KMS-11 (cell line): Measurements from ENCODE around the gene PPARGC1A.

ENCODE experiments used
- H2AFZ ChIP-seq: fragments of 200-600 bp; sonication (generic); 2 replicates; pipeline ENCODE4 v1.6.1; 2016; ENCODE audit warnings: antibody characterized with exemption, mixed run types, low read depth
- H3K27ac ChIP-seq: fragments of 200-600 bp; sonication (generic); 2 replicates; pipeline ENCODE4 v1.6.1; 2016; ENCODE audit warnings: mild to moderate bottlenecking, mixed run types
- H3K27me3 ChIP-seq: fragments of 200-600 bp; sonication (generic); 2 replicates; pipeline ENCODE4 v1.6.1; 2017; ENCODE audit warnings: mild to moderate bottlenecking, low read depth, mixed run types, moderate library complexity; ENCODE audit not compliant: insufficient read depth
- H3K36me3 ChIP-seq: fragments of 200-600 bp; sonication (generic); 2 replicates; pipeline ENCODE4 v1.6.1; 2017; ENCODE audit warnings: mild to moderate bottlenecking, mixed run types; ENCODE audit not compliant: insufficient read depth
- H3K4me1 ChIP-seq: fragments of 200-600 bp; sonication (generic); 2 replicates; pipeline ENCODE4 v1.6.1; 2016; ENCODE audit warnings: mild to moderate bottlenecking, low read depth, mixed run types; ENCODE audit not compliant: poor library complexity, severe bottlenecking
- H3K4me2 ChIP-seq: fragments of 200-600 bp; sonication (generic); 2 replicates; pipeline ENCODE4 v1.7.0; 2016; ENCODE audit warnings: mild to moderate bottlenecking, mixed run types
- H3K4me3 ChIP-seq: fragments of 200-600 bp; sonication (generic); IDR thresholded peaks from 2 replicates; pipeline ENCODE4 v1.6.1; 2017; ENCODE audit warnings: low read depth, low read length, mixed read lengths; ENCODE audit not compliant: insufficient read depth
- H3K79me2 ChIP-seq: fragments of 200-600 bp; sonication (generic); 2 replicates; pipeline ENCODE4 v1.6.1; 2016; ENCODE audit warnings: low read depth, mixed run types; ENCODE audit not compliant: insufficient read depth
- H3K9ac ChIP-seq: fragments of 200-600 bp; sonication (generic); 2 replicates; pipeline ENCODE4 v1.6.1; 2016; ENCODE audit warnings: mild to moderate bottlenecking, mixed run types
- H4K20me1 ChIP-seq: fragments of 200-600 bp; sonication (generic); 2 replicates; pipeline ENCODE4 v1.6.1; 2016; ENCODE audit warnings: mild to moderate bottlenecking, mixed run types; ENCODE audit not compliant: insufficient read depth
- CTCF ChIP-seq: fragments of 200-600 bp; sonication (generic); conservative IDR thresholded peaks from 2 replicates; pipeline ENCODE4 v1.6.1; 2017; ENCODE audit warnings: low read depth, mild to moderate bottlenecking, antibody characterized with exemption, low read length, moderate library complexity, mixed read lengths

The PPARGC1A gene

DNA sequence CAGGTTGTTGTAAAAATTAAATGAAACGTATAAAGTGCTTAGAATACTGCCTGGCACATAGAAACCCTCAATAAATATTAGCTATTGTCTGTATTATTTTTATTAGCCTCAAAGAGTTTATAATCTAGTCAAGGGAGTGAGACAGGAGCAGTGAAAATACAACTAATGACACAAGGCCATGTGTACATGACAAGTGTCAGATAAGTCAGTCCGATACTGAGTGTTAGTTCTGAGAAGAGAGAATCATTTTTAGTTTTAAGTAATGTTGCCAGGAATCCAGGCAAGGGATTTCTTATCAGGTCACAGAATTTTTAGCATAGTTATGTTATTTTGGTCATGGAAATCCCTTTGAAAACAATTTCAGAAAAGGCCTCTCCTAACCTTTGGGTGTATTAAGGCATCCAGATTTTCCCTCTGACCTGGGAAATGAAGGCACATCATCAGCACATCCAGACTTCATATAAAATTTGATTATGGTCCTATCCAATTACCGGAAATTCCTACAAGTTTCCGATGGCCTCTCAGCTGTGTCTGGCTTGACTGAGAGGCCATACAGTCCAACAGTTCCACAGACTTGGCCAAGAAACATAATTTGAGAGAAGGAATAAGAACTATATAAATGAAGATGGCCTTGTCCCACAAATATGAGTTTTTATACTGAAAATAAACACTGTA is 35.7 kb downstream of the PPARGC1A start:
- Histone ChIP-seq H3K27ac (no peak overlapping the region), H3K27me3 (no peaks in the 10 kb centered on the region), H2AFZ (no peak overlapping the region), H3K4me3 (no peak overlapping the region), H3K4me1 (no peaks in the 10 kb centered on the region), H3K79me2 (no peaks in the 10 kb centered on the region), H3K4me2 (no peak overlapping the region), H4K20me1 (no peaks in the 10 kb centered on the region), H3K36me3 (no peaks in the 10 kb centered on the region), H3K9ac (no peak overlapping the region)
- no peak for TF ChIP-seq CTCF

DNA sequence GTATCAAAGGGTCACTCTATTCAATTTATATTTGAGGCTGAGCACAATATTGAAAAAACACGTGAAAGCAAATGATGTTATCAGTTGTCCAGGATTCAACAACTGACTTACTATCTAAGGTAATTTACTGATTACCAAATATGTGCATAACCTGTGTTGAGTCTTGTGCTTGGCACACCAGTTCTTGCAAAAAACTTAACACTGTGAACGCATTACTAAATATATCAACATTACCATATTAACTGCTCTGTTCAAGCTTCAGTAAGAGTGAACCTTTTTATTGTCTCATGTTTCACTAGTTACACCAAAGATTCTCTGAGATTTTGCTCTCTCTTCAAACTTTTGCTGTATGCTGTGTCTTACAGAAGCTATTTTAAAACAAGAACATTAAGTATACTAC is 38.4 kb downstream of the PPARGC1A start:
- no peaks in the 10 kb centered on the region for H3K79me2 ChIP-seq
- no peak overlapping the region for H3K9ac ChIP-seq
- H3K4me3 ChIP-seq = no peak overlapping the region
- no peak overlapping the region for H3K4me2 ChIP-seq
- TF ChIP-seq CTCF = no peak
- H2AFZ ChIP-seq = no peak overlapping the region
- H4K20me1 ChIP-seq = no peaks in the 10 kb centered on the region
- no peaks in the 10 kb centered on the region for H3K36me3 ChIP-seq
- no peaks in the 10 kb centered on the region for H3K27me3 ChIP-seq
- no peak overlapping the region for H3K27ac ChIP-seq
- H3K4me1 ChIP-seq = no peaks in the 10 kb centered on the region

GRCh38 chr4:23847158-23847557 is 42.7 kb downstream of the PPARGC1A start:
- Histone ChIP-seq H3K79me2 (no peaks in the 10 kb centered on the region), H3K9ac (no peak overlapping the region), H4K20me1 (no peaks in the 10 kb centered on the region), H3K4me2 (no peak overlapping the region), H3K36me3 (no peaks in the 10 kb centered on the region), H3K4me1 (no peaks in the 10 kb centered on the region), H2AFZ (no peak overlapping the region), H3K4me3 (no peak overlapping the region), H3K27me3 (no peaks in the 10 kb centered on the region), H3K27ac (no peak overlapping the region)
- no peak for TF ChIP-seq CTCF

DNA sequence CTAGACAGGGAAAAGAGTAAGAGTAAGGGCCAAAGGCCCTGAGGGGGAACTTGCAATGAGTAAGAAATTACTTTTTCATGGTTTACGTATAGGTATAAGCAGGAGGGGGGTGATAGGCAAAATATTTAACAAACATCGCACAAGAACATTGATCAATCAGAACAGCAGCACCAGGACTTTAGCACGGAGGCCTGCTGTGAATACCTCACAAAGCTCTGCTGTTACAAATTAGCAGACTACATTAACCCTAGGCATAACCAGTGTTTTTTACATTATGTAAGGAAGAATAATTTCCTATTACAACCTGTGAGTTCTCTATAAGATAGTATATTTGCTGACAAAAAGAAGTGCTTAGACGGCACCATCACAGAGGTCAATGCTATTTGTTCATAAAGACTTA is 44.9 kb downstream of the PPARGC1A start:
- Histone ChIP-seq H3K79me2 (no peaks in the 10 kb centered on the region), H2AFZ (no peak overlapping the region), H3K36me3 (no peaks in the 10 kb centered on the region), H3K9ac (no peak overlapping the region), H3K27ac (no peak overlapping the region), H4K20me1 (no peaks in the 10 kb centered on the region), H3K4me3 (no peak overlapping the region), H3K27me3 (no peaks in the 10 kb centered on the region), H3K4me1 (no peaks in the 10 kb centered on the region), H3K4me2 (no peak overlapping the region)
- TF ChIP-seq CTCF = no peak
